HG03280 (cell line): ENCODE data around the gene SYMPK.
A peak's percentile ranks its signal among the peaks of the same experiment; 100 is the strongest.
"Not testable (repeated sequence)": the region's sequence is repeated elsewhere in the genome, so short reads cannot be mapped to it uniquely, and the experiment has no call there.

Source experiments
- ATAC-seq: cut with Tn5 transposase; IDR thresholded peaks from one replicate; pipeline ENCODE4 v1.9.1; 2021; ENCODE audit warnings: mild to moderate bottlenecking, moderate library complexity; ENCODE audit not compliant: unreplicated experiment

Gene SYMPK

DNA sequence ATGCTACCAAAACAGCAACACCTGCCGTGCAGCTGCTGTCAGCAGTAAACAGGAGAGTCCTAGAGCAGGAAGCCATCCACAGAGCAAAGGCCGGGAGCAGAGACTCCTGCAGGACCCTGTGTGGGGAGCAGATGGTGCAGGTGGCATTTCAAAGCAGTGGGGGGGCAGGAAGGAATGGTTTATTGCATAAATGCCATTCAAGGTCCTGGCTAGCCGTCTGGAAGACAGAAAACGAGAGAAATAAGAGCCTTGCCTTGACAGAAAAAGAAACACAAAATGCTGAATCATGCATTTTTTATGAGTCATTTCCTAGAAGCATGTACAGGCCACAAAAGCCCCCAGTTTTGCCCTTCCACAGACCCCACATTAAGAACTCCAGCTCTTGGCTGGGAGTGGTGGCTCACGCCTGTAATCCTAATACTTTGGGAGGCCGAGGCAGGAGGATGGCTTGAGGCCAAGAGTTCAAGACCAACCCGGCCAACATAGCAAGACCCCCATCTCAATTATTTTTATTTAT is 53.2 kb downstream of the SYMPK start:
- ATAC-seq = no peak

DNA sequence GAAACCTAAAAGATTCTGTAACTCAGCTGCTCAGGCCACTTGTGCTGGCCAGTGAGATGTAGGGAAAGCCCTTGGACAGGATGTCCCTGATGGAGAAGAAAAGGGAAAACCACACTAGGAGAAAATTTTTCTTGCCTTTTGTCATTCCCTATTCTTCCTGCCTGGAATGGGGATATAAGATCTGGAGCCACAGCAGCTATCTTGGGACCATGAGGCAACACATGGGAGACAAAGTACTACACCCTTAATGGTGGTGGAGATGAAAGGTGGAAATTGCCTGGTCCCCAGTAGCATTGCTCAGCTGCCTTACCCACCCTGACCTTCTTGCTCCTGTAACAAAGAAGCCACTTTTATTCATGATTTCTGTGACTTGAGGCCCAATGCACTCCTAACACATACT is 57.2 kb downstream of the SYMPK start:
- ATAC-seq = no peak

DNA sequence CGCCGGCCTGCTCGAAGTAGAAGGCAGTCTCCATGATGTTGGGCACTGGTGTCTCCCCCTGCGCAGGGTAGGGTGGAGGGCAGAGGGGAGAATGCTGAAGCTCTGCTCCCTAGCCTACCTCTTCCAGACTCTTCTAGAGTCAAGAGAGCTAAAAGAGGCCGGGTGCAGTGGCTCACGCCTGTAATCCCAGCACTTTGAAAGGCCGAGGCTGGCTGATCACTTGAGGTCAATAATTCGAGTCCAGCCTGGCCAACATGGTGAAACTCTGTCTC is 58.1 kb downstream of the SYMPK start:
- ATAC-seq = no peak

DNA sequence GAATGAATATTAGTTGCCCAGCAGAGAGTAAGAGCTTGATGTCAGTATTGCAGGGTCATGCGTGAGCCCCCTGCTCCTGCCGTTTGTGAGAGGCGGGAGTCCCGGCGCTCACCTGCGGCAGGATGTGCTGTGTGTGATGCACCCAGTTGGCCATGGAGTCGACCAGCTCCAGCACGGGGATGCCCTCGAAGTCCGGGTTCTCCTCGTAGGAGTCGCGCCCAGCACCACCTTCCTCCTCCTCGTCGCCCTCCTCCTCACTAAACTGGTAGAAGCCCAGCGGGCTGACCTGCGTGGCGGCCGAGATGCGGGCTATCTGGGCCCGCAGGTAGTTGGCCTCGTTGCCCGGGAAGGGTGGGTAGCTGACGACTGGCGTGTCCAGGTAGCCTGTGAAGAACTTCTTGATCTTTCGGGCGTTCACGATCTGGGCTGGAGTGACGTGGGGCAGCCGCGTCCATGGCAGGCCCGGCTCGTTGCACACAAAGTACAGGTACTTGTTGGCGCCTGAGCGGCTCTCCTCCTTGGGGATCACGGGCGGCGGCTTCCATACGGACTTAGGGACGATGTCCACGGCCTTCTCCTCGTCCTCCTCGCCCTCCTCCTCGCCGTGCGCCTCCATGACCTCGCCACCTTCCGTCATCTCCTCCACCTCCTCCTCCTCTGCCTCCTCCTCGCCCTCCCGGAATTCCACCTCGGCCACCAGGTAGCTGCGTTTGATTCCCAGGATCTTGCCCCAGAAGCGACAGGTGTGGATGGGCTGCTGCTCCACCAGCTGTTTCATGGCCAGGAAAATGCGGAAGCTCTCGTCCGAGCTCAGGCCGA is 58.6 kb downstream of the SYMPK start:
- ATAC-seq = no peak

DNA sequence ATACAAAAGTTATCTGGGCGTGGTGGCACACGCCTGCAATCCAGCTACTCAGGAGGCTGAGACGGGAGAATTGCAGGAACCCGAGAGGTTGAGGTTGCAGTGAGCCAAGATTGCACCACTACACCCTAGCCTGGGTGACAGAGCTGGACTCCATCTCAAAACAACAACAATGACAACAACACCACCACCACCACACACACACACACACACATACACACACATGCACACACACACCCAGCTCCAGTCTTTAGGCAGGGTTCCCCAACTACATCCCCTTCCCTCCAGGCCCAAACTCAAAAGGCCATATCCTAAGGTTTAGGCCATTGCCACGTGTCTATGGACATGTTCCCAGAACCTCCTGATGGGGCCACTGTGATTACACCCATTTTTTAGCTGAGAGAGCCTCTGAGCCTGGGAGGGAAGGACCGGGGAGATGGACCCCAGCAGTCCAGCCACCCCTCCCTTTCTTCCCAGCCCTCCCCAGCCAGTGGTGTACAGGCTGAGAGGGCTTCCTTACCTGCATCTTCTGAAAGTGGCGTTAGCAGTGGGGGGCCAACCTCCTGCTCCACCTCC is 61.3 kb downstream of the SYMPK start:
- ATAC-seq = no peak

DNA sequence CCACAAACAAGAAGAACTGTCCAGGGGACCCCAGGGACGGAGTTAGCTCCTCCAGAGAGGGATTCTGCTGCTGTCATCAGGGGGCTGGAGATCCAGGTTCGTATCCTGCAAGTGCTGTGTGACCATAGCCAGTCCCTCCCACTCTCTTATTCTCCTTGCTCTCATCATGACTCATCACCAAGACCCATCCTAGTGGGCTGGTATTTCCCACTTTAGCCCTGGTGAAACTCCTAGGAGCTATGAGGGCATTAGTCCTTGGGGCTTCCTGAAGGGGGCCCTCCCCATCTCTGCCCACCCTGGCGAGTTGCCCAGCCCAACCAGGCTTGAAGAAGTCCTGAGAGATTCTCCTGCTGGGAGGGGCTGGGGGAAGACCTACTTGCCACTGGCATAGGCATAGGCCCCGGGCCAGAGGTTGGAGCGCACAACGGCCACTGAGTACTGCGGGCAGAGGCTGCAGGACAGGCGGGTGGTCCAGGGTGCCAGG is 62.8 kb downstream of the SYMPK start:
- no peak for ATAC-seq

DNA sequence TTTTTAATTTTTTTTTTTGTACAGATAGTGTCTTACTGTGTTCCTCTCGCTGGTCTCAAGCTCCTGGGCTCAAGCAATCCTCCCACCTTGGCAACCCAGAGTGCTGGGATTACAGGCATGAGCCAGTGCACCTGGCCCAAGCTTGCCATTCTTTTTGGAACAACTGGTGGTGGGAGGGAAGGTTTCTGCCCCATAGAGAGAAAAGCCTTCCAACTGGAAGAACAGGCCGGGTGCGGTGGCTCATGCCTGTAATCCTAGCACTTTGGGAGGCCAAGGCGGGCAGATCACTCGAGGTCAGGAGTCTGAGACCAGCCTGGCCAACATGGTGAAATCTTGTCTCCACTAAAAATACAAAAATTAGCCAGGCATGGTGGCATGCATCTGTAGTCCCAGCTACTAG is 63.4 kb downstream of the SYMPK start:
- not testable (repeated sequence) for ATAC-seq

DNA sequence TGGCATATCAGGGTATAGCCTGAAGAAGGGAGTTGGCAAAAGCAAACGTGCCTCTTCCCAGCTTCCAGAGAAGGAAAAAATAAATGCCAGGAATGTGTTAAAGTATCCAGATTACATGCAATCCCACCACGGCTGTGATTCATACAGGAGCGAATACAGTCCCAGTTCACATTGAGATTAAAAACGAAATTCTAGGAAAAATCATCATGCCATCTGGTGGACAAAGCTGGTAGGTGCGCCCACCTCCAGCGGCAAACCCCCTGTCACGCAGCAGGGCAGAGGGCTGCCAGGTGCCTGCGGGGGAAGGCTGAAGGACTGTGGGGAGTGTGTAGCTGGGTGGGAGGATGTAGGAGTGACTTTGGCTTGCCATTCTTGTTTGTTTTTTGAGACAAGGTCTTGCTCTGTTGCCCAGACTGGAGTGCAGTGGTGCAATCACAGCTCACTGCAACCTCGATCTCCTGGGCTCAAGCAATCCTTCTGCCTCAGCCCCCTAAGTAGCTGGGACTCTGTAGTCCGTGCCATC is 63.9 kb downstream of the SYMPK start:
- ATAC-seq = no peak

DNA sequence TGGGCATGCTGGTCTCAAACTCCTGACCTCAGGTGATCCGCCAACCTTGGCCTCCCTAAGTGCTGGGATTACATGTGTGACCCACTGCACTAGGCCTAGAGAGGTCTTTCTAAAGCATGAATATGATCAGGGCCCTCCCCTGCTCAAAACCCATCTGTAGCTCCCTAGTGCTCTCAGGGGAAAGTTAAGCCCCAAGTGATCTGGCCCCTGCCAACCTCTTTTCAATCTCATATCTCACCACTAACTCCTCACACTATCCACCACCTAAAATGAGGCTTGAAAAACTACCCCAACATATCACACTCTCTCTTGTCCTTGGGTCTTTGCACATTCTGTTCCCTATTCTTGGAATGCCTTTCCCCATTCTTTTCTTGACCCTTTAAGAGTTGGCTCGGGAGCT is 68.3 kb downstream of the SYMPK start:
- ATAC-seq = no peak

DNA sequence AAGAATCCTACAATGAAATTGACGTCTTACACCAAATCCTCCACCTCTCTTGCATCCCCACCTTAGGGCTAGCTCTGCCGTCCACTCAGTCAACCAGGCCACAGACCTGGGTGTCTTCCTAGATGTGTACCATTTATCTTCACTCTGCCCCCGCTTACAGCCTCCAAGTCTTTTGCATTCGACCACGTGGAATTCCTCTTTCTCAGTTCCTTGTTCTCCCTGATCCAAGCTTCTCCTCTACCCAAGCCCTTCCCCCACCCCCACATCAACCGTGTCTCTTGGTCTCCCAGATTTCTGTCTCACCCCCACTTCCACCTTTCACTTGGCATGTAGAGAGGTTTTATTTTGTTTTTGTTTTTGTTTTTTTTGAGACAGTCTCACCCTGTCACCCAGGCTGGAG is 69.1 kb downstream of the SYMPK start:
- no peak for ATAC-seq

DNA sequence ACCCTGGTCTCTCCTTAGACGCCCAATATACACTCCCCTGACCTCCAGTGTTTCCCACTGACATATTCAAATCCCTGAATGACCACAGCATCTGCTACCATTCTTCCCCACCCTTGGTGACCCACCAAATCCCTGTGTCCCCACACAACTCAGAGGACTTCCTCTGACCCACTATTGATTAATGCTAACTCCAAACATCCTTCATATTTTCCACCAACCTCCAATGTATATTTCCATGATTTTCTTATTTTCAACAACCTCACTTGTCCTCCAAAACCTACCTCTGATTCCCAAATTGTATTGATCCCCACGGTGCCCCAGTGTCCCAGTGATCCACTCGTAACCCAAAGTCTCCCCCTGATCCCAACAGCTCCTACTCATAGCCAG is 69.8 kb downstream of the SYMPK start:
- no peak for ATAC-seq

DNA sequence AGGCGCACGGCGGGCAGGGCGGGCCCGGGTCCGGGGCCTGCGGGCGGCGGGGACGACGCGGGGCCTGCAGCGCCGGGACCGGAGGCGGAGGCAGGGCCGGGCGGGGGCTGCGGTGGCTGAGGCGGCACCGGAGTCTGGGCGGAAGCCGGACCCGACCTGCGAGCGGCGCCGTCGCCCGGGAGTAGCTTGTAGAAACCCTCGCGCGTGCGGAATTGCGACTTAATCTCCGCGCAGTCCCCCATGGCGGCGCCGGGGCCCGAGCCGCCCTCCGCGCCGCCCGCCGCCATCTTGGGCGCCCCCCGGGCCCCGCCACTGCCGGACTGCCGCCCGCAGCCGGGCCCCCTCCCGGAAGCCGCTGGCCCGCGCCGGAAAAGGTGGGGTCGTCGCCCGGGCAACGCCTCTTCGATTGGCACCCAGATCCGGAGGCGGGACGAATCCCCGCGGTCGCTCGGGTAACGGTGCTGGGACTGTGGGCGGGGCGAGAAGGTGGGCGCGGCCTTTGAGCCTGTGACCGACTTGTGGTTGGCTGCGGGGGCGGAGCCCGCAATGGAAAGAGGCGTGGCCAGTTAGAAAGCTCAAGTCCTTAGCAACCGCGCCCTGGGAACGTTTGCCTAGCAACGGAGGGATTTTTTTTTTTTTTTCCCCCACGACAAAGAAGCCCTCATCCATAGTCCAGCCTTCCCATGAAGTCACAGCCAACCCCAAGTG is 70.3 kb downstream of the SYMPK start, which contains the start of gene DMWD:
Gene DMWD (minus strand): TSS at position 376 of the 708 bp plus-strand sequence. CDS start 89 bp downstream, at position 287.
- peak; percentile 92 for ATAC-seq

DNA sequence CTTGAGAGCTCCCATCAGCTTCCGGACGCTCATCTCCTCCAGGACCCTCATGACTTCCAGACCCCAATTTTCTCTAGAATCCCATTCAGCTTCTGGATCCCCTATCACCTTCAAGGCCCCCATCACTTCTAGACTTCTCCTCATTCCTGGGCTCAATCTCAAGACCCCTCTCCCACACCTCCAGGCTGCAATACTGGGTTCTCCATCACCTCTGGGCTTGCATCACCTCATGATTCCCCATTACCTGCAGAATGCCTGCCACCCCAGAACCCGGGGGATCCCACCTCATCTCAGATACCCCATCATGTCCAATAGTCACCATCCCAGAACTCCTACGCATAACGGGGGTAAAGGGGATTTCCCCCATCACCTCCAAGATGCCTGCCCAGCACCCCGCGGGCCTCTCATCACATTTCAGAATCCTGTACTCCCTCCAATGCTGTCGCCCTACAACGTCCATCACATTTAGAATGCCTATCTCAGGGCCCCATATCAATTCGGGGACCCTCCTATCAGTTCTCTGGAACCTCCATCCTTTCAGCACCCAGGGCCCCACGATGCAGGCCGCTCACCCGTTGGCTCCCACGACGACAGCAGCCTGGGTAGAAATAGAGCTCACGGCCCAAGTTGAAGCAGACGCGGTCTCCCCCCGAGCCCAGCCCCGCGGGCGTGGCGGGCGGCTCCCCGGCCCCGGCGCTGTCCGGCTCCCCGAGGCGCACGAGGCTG is 71.0 kb downstream of the SYMPK start:
- ATAC-seq = peak; percentile 14

DNA sequence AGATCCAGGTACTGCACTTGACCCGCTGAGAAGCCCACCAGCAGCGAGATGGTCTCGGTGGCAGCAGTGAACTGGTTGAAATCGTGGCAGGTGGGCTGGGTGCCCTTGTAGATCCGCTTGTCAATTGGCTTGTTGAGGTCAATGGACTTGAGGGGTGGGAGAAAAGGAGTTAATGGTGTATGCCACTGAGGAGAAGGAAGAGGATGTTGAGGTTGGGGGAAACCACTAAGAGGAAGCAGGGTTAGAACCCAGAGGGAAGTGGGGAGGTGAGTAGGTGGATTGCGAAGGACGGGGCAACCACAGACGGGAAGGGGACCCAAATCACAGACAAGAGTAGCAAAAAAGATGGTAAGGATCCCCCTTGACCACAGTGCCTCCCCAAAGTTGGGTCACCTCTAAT is 72.0 kb downstream of the SYMPK start:
- no peak for ATAC-seq

DNA sequence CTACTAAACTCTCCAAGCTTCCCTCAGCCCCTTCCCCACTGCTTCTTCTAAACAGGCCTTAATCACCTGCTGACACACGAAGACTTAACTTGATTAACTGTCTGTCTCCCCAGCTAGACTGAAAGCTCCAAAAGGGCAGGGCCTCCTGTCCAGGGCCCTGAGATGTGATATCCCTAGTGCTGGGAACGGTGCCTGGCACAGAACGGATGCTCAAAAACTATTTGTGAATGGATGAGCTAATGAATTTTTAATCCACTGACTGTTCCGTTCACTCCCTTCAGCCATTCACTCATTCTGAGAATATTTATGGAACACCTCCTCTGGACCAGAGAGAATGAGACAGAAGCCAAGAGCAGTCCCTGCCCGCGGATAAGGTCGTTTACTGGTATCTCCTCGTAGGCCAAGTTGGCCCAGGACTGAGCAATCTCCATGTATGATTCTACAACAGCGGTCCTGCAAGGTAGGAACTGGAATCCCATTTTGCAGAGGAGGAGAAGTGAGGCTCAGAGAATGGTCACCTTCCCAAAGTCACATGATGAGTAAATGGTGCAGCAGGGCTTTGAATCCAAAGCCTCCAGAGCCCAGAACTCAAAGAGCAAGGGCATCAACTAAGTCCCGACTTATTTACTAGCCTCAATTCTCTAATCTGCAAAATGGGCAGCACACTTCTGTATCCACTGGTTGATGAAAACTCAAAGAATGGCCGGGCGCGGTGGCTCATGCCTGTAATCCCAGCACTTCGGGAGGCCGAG is 73.7 kb downstream of the SYMPK start:
- no peak for ATAC-seq

DNA sequence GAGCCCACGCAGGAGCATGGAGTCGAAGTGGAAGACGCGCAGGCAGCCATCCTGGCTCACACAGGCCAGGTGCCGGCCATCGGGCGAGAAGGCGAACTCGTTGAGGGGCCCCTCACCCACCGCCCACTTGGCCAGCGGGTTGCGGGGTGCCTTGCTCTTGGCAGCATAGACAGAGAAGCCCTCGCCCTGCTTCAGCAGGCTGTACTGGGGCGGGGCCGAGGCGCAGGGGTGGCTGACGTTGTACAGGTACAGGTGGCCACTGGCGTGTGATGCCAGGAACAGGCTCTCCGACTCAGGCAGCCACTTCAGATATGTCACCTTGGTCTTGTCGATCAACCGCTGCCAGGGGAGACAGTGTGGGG is 76.4 kb downstream of the SYMPK start:
- no peak for ATAC-seq

DNA sequence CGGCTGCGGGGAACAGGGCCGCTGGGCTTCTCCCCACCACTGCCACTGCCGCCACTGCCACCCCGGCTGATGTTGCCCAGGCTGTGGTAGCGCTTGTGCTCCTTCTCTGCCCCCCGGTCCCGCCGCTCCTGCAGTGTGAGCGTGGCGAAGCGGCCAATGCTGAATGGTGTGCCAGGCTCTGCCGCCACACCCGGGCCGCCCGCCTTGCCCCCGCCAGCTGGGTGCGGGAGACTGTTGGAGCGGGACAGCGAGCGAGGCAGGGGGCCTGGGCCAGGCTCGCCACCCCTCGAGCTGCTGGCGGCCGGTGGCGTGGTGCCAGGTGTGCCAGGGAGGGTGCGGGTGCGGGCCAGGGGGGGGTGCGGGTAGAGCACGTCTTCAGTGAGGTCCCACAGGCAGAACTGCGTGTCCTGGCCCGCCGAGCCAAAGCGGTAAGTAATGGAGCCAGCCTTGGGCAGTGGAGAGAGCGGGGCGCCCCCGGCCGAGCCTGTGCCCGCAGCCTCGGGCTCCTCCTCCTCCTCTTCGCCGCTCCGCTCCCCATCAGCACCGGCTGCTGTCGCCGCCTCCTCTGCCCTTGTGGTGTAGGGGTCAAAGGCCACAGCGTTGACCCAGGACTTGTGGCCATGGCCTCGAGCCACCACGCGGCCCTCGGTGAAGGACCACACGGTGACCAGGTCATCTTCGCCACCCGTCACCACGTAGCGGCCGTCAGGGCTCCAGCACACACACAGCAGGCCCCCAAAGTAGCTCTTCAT is 77.0 kb downstream of the SYMPK start:
- ATAC-seq = no peak

DNA sequence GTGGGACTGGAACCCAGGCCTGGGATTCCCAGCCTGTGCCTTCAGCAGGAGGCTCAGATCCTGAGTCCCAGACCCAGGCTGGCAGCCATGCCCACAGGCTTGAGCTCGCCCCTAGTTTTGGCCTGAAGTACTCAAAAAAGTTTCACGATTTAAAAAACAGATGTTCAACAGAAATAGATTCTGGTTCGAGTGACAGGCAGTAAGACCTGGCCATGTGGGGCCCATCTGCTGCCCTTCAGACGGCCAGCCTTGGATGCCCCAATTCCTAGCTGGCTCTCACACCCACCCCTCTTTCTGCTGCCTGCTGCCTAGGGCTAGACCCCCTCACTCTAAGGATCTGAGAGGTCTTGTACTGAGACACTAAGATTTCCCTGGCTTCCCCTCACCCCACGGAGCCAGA is 77.8 kb downstream of the SYMPK start:
- ATAC-seq = no peak

DNA sequence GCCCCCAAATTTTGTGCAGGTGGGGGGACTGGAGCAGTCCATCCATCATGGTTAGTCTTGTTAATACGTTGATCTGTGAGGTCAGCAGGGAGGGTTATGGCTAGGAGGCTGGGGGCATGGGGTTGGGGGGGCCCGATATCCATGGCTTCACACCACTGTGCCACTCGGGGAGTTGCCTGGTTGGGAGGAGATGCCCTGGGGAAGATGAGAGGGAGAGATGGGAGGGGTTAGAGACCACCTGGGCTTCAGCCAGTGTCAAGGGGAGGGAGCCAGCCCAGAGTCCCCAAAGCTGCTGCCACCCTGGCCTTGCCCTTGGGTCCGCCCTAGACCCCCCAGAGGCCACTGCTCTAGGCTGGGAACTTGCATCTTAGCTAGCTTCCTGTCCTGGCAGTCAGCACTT is 78.9 kb downstream of the SYMPK start:
- ATAC-seq = no peak
